Memory B cell (primary cell): ENCODE results near the gene ZNF79.

ENCODE experiments used
- ATAC-seq: fragments of 150-1000 bp; cut with Tn5 transposase; 2 replicates; pipeline ENCODE4 v1.10.0; 2021; ENCODE audit warnings: low read depth, mild to moderate bottlenecking, moderate library complexity
- DNase-seq, 2 donors: peaks; one replicate each; pipeline ENCODE4 v3.0.0; 2022; ENCODE audit warnings: low spot score in 2 of 2
- H3K27ac Mint-ChIP-seq: one replicate; pipeline ENCODE4 v1.8.0; 2022; ENCODE audit warnings: mild to moderate bottlenecking, moderate library complexity, mixed read lengths
- H3K27me3 Mint-ChIP-seq: one replicate; pipeline ENCODE4 v1.8.0; 2022; ENCODE audit warnings: mixed read lengths
- H3K36me3 Mint-ChIP-seq: one replicate; pipeline ENCODE4 v1.8.0; 2022; ENCODE audit warnings: mild to moderate bottlenecking, mixed read lengths
- H3K4me1 Mint-ChIP-seq: one replicate; pipeline ENCODE4 v1.8.0; 2022; ENCODE audit warnings: mixed read lengths
- H3K4me3 Mint-ChIP-seq: one replicate; pipeline ENCODE4 v1.8.0; 2022; ENCODE audit warnings: mild to moderate bottlenecking, moderate library complexity, mixed read lengths
- H3K9me3 Mint-ChIP-seq: one replicate; pipeline ENCODE4 v1.8.0; 2022; ENCODE audit warnings: mixed read lengths

Gene ZNF79

DNA sequence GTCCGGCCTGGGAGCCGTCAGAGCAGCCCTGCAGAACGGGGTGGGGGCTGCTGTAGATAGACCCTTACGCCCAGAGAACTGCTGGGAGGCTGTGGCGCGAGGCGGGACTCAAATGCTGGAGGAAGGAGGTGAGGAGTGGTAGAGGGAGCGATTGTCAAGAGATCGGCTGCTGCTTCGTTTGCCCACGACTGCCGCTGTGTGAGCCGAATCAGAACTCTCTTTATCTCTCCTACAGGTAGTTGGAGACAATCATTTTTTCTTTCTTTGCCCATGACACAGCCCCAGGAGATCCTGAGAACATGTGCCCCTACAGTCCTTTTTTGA is 456 bp downstream of the ZNF79 start:
- Mint-ChIP-seq H3K27me3 (no peaks in the 10 kb centered on the region), H3K4me3 (peak overlapping the region; percentile 98), H3K36me3 (peaks cover 12% of the 10 kb centered on the region), H3K27ac (peak overlapping the region; percentile 96), H3K9me3 (no peaks in the 10 kb centered on the region), H3K4me1 (peaks cover 30% of the 10 kb centered on the region)
- DNase-seq (no peak), ATAC-seq (peak; percentile 41)

DNA sequence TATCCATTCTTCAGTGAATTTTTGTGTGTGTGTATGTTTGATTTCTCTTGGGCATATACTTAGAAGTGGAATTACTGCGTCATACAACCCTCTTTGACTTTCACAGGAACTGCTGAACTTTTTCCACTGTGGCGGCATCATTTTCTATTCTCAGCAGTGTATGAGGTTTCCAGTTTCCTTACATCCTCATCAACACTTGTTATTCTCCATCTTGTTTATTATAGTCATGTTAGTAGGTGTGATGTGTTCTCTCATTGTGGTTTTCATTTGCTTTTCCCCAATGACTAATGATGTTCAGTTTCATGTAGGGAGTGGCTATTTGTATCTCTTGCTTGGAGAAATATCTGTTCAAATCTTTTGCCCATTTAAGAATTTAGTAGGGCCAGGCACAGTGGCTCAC is 2.6 kb downstream of the ZNF79 start:
- ATAC-seq = no peak
- no peak overlapping the region for H3K27ac Mint-ChIP-seq
- no peaks in the 10 kb centered on the region for H3K27me3 Mint-ChIP-seq
- H3K9me3 Mint-ChIP-seq = no peaks in the 10 kb centered on the region
- peaks cover 34% of the 10 kb centered on the region for H3K4me1 Mint-ChIP-seq
- H3K36me3 Mint-ChIP-seq = peaks cover 25% of the 10 kb centered on the region
- DNase-seq = no peak
- H3K4me3 Mint-ChIP-seq = no peak overlapping the region

DNA sequence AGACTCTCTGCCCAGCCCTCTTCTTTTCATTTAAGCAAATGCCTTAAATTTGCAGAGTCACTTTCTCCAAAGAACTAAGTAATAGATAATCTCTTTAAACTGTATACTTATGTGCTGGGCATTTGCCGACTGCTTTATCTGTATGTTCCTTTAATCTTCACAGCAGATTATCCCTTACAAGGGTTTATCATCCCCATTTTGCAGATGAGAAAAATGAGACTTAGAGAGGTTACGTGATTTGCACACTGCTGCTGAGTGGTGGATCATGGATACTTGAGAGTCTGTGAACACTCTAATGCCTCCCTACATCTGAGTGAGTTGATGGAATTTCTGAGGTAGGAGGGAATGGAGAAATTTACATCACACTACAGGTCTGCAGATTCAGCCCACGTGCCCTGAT is 4.2 kb downstream of the ZNF79 start:
- Mint-ChIP-seq H3K4me3 (no peak overlapping the region), H3K27me3 (no peaks in the 10 kb centered on the region), H3K36me3 (peaks cover 30% of the 10 kb centered on the region), H3K9me3 (no peaks in the 10 kb centered on the region), H3K4me1 (peaks cover 22% of the 10 kb centered on the region), H3K27ac (peak overlapping the region; percentile 31)
- DNase-seq = no peak
- ATAC-seq = no peak

DNA sequence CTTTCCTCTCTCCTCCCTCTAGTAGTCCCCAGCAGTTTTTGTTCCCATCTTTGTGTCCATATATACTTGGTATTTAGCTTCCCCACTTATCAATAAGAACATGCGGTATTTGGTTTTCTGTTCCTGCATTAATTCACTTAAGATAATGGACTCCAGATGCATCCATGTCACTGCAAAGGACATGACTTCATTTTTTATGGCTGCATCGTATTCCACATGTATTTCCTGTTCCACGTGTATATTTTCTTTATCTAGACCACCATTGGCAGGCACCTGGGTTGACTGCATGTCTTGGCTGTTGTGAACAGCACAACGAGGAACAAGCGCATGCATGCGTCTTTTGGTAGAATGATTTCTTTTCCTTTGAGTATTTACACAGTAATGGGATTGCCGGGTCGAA is 6.2 kb downstream of the ZNF79 start:
- Mint-ChIP-seq H3K4me1 (peaks cover 15% of the 10 kb centered on the region), H3K27me3 (no peaks in the 10 kb centered on the region), H3K4me3 (no peak overlapping the region), H3K36me3 (peaks cover 42% of the 10 kb centered on the region), H3K27ac (no peak overlapping the region), H3K9me3 (no peaks in the 10 kb centered on the region)
- ATAC-seq = no peak
- DNase-seq = no peak

GRCh38 chr9:127437497-127438264 is 13.5 kb downstream of the ZNF79 start:
- DNase-seq = no peak
- Mint-ChIP-seq H3K27me3 (no peaks in the 10 kb centered on the region), H3K27ac (no peak overlapping the region), H3K4me3 (no peak overlapping the region), H3K4me1 (no peaks in the 10 kb centered on the region), H3K9me3 (no peaks in the 10 kb centered on the region), H3K36me3 (peaks cover 33% of the 10 kb centered on the region)
- no peak for ATAC-seq

DNA sequence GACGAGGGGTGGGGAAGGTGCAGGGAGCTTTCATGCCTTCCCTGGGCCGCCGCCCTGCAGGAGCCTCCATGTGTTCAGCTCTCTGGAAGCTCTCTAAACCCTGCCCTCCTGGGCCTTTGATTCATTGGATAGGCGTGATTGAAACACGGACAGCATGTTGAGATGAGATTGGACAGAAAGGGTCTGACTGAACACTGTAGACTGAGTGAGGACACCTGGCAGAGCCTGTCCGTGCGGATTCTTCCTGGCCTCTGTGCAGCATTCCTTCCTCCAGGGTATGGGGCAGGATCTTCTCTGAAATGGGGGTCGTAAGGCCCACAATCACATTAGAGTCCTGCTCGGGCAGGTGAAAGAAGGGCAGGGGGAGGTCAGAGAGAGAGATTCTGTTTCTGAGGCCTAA is 14.2 kb downstream of the ZNF79 start:
- Mint-ChIP-seq H3K27ac (no peak overlapping the region), H3K4me1 (no peaks in the 10 kb centered on the region), H3K4me3 (no peak overlapping the region), H3K36me3 (peaks cover 31% of the 10 kb centered on the region), H3K27me3 (no peaks in the 10 kb centered on the region), H3K9me3 (no peaks in the 10 kb centered on the region)
- ATAC-seq (no peak), DNase-seq (no peak)

GRCh38 chr9:127444283-127444920 is 20.2 kb downstream of the ZNF79 start:
- peaks cover 5% of the 10 kb centered on the region for H3K4me1 Mint-ChIP-seq
- peaks cover 44% of the 10 kb centered on the region for H3K36me3 Mint-ChIP-seq
- peak overlapping the region; percentile 78 for H3K27ac Mint-ChIP-seq
- H3K9me3 Mint-ChIP-seq = no peaks in the 10 kb centered on the region
- H3K27me3 Mint-ChIP-seq = no peaks in the 10 kb centered on the region
- DNase-seq (no peak), ATAC-seq (no peak)
- H3K4me3 Mint-ChIP-seq = no peak overlapping the region

DNA sequence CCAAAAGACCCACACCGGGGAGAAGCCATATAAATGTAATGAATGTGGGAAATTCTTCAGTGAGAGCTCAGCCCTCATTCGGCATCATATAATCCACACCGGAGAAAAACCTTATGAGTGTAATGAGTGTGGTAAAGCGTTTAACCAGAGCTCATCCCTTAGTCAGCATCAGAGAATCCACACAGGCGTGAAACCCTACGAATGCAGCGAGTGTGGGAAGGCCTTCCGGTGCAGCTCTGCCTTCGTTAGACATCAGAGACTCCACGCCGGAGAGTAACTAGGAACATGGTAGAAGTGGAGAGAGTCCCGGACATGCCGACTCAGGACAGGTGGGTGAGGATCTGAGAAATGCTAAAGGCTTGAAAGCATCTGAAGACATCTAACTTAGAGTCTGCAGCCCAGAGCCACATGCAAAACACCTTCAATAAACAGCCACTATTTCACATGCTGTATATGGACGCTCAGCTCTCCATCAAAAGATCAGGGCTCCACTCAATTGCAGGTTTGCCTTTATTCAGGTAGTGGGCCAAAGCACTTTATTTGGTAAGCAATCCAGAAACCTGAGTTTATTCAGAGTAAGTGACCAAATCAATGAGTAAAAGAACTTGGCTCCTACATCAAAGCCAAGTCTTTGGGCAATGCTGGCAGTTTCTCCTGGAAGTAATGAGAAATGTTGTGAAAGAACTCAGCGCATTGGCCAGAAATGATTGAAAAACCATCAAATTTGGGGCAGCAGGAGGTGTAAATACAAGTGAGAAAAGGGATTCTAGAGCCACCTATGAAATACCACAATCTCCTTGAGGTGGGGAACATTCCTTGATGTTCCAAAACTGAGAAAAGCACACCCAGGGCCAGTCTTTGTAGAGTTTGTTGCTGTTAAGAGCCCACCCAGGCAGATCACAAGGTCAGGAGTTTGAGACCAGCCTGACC is 21.0 kb downstream of the ZNF79 start:
- H3K27me3 Mint-ChIP-seq = no peaks in the 10 kb centered on the region
- H3K9me3 Mint-ChIP-seq = no peaks in the 10 kb centered on the region
- H3K4me1 Mint-ChIP-seq = peaks cover 12% of the 10 kb centered on the region
- ATAC-seq (no peak), DNase-seq (no peak)
- H3K27ac Mint-ChIP-seq = peak overlapping the region; percentile 78
- no peak overlapping the region for H3K4me3 Mint-ChIP-seq
- peaks cover 45% of the 10 kb centered on the region for H3K36me3 Mint-ChIP-seq

DNA sequence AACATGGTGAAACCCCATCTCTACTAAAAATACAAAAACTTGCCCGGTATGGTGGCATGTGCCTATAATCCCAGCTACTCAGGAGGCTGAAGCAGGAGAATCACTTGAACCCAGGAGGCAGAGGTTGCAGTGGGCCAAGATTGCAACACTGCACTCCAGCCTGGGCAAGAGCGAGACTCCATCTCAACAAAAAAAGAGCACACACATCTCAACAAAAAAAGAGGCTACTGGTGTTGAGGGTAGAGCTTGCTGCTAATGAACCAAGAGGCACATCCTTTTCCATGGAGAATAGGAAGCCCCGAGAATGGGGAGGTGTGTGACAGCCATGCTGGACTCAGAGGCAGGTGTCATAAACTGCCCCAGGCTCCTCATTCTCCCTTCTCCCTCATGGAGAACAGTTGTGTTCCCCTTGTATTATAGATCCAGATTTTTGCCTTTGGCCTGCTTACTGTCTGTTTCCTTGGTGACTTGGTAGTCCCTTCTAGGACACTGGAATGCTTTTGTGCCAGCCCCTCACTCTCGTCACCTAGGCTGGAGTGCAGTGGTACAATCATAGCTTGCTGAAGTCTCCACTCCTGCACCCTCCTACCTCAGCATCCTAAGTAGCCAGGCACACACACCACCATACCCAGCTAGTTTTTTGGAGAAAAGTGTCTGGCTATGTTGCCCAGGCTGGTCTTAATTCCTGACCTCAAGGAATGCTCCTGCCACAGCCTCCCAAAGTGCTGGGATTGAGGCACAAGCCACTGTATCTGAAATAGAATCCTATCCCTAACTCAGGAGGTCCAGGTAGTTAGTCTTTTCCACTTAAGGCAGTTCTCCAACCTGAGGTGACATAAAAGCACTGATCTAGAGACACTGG is 21.9 kb downstream of the ZNF79 start:
- H3K36me3 Mint-ChIP-seq = peaks cover 39% of the 10 kb centered on the region
- DNase-seq (no peak), ATAC-seq (no peak)
- H3K4me1 Mint-ChIP-seq = peaks cover 18% of the 10 kb centered on the region
- no peaks in the 10 kb centered on the region for H3K9me3 Mint-ChIP-seq
- peak overlapping the region; percentile 69 for H3K27ac Mint-ChIP-seq
- no peaks in the 10 kb centered on the region for H3K27me3 Mint-ChIP-seq
- no peak overlapping the region for H3K4me3 Mint-ChIP-seq

GRCh38 chr9:127446713-127447415 is 22.7 kb downstream of the ZNF79 start:
- Mint-ChIP-seq H3K4me3 (no peak overlapping the region), H3K4me1 (peaks cover 18% of the 10 kb centered on the region), H3K36me3 (peaks cover 37% of the 10 kb centered on the region), H3K27ac (peak overlapping the region; percentile 69), H3K9me3 (no peaks in the 10 kb centered on the region), H3K27me3 (no peaks in the 10 kb centered on the region)
- no peak for ATAC-seq
- DNase-seq = no peak

DNA sequence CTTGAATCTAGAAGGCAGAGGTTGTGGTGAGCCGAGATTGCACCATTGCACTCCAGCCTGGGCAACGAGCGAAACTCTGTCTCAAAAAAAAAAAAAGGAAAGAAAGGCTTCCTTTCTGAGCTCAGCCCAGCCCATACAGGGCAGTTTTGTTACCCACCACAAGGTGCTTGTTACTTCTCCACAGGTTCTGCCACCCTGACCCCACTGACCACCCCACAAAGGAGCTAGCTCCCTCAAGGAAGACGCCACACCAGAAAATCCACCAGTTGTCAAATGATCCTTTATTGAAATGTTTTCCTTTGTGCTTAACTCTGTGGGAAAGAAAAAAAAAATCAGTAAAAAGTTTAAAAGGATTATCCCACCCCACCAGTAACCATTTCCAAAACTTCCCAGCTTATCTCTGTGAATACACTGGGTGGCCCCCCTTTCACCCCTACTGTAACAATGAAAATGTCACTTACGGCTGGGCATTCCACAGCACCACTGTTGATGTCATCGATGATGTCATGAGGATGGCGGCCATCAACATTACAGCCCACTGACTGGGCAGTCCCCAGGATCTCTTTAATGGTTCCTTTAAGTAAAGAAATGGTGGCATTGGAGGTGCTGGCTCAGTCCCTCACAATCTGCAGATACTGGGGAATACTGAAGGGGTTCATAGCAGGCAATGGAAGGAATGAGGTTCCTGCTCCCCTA is 23.4 kb downstream of the ZNF79 start:
- Mint-ChIP-seq H3K27me3 (no peaks in the 10 kb centered on the region), H3K36me3 (peaks cover 35% of the 10 kb centered on the region), H3K4me3 (no peak overlapping the region), H3K4me1 (peaks cover 23% of the 10 kb centered on the region), H3K9me3 (no peaks in the 10 kb centered on the region), H3K27ac (peak overlapping the region; percentile 93)
- DNase-seq = no peak
- ATAC-seq = no peak

DNA sequence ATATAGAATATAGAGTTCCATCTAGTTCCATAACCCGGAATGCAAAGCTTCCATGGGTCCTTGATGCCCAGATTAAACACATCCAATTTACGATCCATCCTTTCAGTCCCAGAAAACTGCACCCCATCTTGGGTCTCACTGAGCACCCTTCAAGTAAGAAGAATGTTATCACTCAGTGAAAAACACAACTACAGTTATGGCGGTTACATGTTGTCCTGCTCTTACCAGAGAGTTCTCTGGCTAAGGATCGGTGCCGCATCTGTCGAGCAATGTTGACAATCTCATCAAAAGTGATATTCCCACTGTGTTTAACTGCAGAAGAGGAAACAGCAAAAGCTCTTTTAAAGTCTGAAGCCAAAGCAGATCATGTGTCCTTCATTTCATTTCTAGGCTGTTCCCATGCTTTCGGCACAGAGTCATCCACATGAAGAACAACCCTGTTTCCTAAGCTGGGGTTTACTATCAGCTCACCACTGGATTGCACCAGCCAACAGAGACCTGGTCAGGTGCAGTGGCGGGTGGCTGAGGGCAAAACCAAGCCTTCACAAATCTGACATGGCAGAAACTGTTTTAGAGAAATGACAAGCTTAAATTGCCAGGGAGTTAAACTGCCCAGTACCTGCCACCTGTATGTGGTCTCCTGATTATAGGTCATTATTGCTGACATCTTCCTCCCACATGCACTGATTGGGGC is 24.1 kb downstream of the ZNF79 start:
- peaks cover 35% of the 10 kb centered on the region for H3K36me3 Mint-ChIP-seq
- peak overlapping the region; percentile 37 for H3K4me3 Mint-ChIP-seq
- peak overlapping the region; percentile 93 for H3K27ac Mint-ChIP-seq
- H3K27me3 Mint-ChIP-seq = no peaks in the 10 kb centered on the region
- DNase-seq (no peak), ATAC-seq (no peak)
- no peaks in the 10 kb centered on the region for H3K9me3 Mint-ChIP-seq
- H3K4me1 Mint-ChIP-seq = peaks cover 25% of the 10 kb centered on the region
